Measurements from ENCODE around the gene CRISPLD2. TPM values are rescaled to one million over a fixed set of nuclear protein-coding genes. Genes with fewer than 3 reads are reported as not detected.

CRISPLD2 gene
- total and polyA plus RNA-seq, 2 donors from 2014 or later: 4.8 to 108 TPM

- peak in 1 of 5 donors; percentile 32 for DNase-seq
- Histone ChIP-seq H3K9ac (ENCODE audit: low read length in 3 of 3) (no peak overlapping the region), H3K27me3 (ENCODE audit: control insufficient read depth, insufficient read depth, low read length) (no peaks in the 10 kb centered on the region), H3K27ac (ENCODE audit: low read depth in 2 of 2, low read length in 2 of 2) (no peak overlapping the region), H3K4me3 (ENCODE audit: low read length in 3 of 3) (no peak overlapping the region), H3K9me3 (ENCODE audit: control insufficient read depth in 2 of 3, insufficient read depth in 1 of 3, low read length in 3 of 3) (no peaks in the 10 kb centered on the region), H3K4me1 (ENCODE audit: control insufficient read depth in 2 of 3, insufficient read depth in 2 of 3, low read depth in 1 of 3, low read length in 3 of 3) (no peaks in the 10 kb centered on the region), H3K36me3 (ENCODE audit: control insufficient read depth in 2 of 3, insufficient read depth in 3 of 3, low read length in 3 of 3) (peaks cover 0 to 2% (median 0%) of the 10 kb centered on the region in 3 donors)
- FAIRE-seq: no peak
- no peak for TF ChIP-seq CTCF (IDR thresholded peaks at IDR 0.05; ENCODE audit: borderline replicate concordance, extremely low read depth, insufficient read depth)
- intact Hi-C loops (cut with DNase I): no loop called here
Measured at GRCh38 chr16:84840687-84841627, 21.2 kb downstream of the CRISPLD2 start.

DNA sequence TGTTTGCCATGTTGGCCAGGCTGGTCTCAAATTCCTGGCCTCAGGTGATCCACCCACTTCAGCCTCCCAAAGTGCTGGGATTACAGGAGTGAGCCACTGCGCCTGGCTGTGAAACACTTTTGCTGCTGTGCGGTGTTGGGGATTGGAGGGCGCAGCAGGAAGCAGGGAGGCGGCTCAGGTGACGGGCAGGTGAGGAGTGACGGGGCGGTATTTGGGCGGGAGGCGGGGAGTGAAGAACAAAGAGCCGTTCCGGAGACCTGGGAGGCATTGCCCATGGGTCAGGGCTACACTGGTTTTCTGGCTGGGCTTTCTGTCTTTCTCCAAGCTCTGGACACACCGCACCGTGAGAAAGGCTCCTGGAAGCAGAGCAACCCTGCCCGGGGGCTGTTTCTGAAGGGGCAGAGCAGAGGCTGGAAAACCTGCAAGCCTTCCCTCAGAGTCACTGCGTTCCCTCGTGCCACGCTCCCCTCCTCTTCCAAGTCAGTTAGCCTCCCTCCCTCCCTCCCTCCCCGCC is 22.1 kb downstream of the CRISPLD2 start:
- H3K27me3 ChIP-seq (ENCODE audit: control insufficient read depth, insufficient read depth, low read length): no peaks in the 10 kb centered on the region
- DNase-seq (peak in 4 of 5 donors; percentile 80 to 85 (median 82)), FAIRE-seq (no peak)
- no peak overlapping the region for H3K9ac ChIP-seq (ENCODE audit: low read length in 3 of 3)
- no peak overlapping the region for H3K4me3 ChIP-seq (ENCODE audit: low read length in 3 of 3)
- H3K9me3 ChIP-seq (ENCODE audit: control insufficient read depth in 2 of 3, insufficient read depth in 1 of 3, low read length in 3 of 3): no peaks in the 10 kb centered on the region
- TF ChIP-seq CTCF (IDR thresholded peaks at IDR 0.05; ENCODE audit: borderline replicate concordance, extremely low read depth, insufficient read depth): no peak
- peaks cover 0 to 2% (median 0%) of the 10 kb centered on the region in 3 donors for H3K36me3 ChIP-seq (ENCODE audit: control insufficient read depth in 2 of 3, insufficient read depth in 3 of 3, low read length in 3 of 3)
- intact Hi-C loops (cut with DNase I): no loop called here
- H3K4me1 ChIP-seq (ENCODE audit: control insufficient read depth in 2 of 3, insufficient read depth in 2 of 3, low read depth in 1 of 3, low read length in 3 of 3): no peaks in the 10 kb centered on the region
- H3K27ac ChIP-seq (ENCODE audit: low read depth in 2 of 2, low read length in 2 of 2): no peak overlapping the region

DNA sequence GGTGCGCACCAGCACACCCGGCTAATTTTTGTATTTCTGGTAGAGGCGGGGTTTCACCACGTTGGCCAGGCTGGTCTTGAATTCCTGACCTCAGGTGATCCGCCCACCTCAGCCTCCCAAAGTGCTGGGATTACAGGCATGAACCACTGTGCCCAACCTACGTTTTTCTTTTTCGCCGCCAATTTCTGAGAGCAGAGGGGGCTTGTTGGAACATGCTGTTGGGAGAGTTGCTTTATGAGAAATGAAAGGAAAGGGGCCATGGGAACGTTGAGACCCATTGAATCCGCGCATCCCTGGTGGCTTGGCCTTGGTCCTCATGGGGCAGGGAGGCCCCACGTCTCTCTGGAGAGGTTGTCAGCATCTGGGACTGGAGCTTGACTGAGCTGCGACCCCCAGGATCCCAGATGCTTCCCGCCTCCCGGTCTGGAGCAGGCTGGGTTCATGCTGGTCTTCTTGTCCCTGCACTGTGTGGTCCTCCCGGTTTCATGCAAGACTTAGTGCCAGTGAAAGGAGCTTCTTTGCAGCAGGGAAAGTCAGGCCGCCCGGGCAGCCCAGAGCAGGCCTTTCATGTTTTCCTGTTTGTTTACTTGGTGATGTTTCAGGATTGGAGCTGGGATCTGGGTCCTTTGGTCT is 22.8 kb downstream of the CRISPLD2 start:
- no peaks in the 10 kb centered on the region for H3K4me1 ChIP-seq (ENCODE audit: control insufficient read depth in 2 of 3, insufficient read depth in 2 of 3, low read depth in 1 of 3, low read length in 3 of 3)
- no peak overlapping the region for H3K27ac ChIP-seq (ENCODE audit: low read depth in 2 of 2, low read length in 2 of 2)
- H3K9me3 ChIP-seq (ENCODE audit: control insufficient read depth in 2 of 3, insufficient read depth in 1 of 3, low read length in 3 of 3): no peaks in the 10 kb centered on the region
- intact Hi-C loops (cut with DNase I): no loop called here
- no peak overlapping the region for H3K9ac ChIP-seq (ENCODE audit: low read length in 3 of 3)
- H3K27me3 ChIP-seq (ENCODE audit: control insufficient read depth, insufficient read depth, low read length): no peaks in the 10 kb centered on the region
- peaks cover 0 to 2% (median 0%) of the 10 kb centered on the region in 3 donors for H3K36me3 ChIP-seq (ENCODE audit: control insufficient read depth in 2 of 3, insufficient read depth in 3 of 3, low read length in 3 of 3)
- TF ChIP-seq CTCF (IDR thresholded peaks at IDR 0.05; ENCODE audit: borderline replicate concordance, extremely low read depth, insufficient read depth): no peak
- FAIRE-seq: no peak
- no peak for DNase-seq
- H3K4me3 ChIP-seq (ENCODE audit: low read length in 3 of 3): no peak overlapping the region

Measured in kidney (tissue), 14 donors.